ENCODE measurements around the gene COX7A2L. TPM values are rescaled to one million over a fixed set of nuclear protein-coding genes. Genes with fewer than 3 reads are reported as not detected.
"Not testable (repeated sequence)": the region's sequence is repeated elsewhere in the genome, so short reads cannot be mapped to it uniquely, and the experiment has no call there.

COX7A2L gene, protein sequence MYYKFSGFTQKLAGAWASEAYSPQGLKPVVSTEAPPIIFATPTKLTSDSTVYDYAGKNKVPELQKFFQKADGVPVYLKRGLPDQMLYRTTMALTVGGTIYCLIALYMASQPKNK
- total RNA-seq (2014; rRNA removed; shearing (Covaris generic)) = 412 and 442 TPM in 2 replicates
- polyA plus RNA-seq (2015; cell fraction: cytosol; rRNA removed) = 250 and 325 TPM in 2 replicates
- 49.2 and 54.4 TPM in 2 replicates for polyA plus RNA-seq (2015; cell fraction: nucleus; rRNA removed)

DNA sequence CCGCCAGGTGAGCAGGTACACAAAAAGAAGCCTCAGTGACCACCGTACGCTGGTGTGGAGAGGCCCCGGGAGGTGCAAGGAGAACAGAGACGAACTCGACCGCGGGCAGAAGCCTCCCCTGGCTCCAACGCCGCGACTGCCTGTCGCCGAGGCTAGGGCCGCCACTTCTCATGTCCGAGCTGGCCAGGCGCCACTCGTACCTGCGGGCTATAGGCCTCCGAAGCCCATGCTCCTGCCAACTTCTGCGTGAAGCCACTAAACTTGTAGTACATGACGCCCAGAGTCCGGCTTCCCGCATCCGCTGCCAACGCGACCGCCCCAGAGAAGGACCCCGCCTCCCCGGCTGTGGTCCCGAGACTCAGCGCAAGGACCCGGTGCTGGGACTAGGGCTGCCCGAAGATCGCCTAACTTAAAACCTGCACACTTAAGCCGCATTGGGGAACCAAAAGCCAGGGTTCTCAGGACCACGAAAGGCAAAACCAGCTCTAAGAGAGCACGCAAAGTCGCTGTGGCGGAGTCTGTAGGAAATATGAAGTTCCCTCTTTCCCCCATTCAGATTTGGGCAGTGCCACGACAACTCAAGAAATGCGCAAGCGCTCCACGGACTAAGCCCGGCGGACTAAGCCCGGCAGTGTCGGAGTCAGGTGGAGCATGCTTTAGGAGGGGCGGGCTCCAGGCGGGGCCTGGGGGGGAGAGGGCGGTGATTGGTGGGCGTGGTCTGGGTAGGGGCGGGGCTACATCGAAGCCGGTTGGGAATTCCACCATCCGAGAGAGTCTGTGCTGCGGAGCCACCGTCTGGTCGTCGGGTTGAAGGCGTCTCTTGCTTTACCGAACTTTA is at the start of gene COX7A2L:
Gene COX7A2L, minus strand, starts transcription at position 328 of the 838 bp plus-strand sequence. Its CDS starts 56 bp downstream, at position 272.
- in situ Hi-C loops (cut with HindIII; ENCODE audit: low pct_unique_long_range_greater_than_20kb, low sequenced_read_pairs) = no loop called here
- peak; percentile 98 for DNase-seq (ENCODE audit: low read depth, low spot score)

DNA sequence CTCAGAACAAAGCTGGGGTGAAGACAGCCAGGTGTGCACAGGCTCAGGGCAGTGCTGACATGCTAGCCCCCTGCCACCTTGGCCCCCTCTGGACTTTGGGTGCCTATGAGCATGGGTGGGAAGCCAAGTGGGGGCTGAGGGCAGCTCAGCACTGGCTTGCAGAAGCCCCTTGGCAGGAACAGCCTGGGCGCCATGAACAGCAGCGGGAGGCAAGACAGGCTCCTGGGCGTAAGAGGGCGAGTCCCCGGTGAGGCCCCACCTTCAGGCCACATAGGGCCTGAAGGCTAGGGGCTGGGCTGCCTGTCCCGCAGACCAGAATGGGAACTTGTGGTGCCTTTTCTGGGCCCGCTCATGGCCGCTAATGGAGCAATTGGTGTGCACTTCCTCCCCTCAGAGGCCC is 47.0 kb upstream of the COX7A2L start:
- DNase-seq (ENCODE audit: low read depth, low spot score) = no peak
- in situ Hi-C loops (cut with HindIII; ENCODE audit: low pct_unique_long_range_greater_than_20kb, low sequenced_read_pairs) = no loop called here

DNA sequence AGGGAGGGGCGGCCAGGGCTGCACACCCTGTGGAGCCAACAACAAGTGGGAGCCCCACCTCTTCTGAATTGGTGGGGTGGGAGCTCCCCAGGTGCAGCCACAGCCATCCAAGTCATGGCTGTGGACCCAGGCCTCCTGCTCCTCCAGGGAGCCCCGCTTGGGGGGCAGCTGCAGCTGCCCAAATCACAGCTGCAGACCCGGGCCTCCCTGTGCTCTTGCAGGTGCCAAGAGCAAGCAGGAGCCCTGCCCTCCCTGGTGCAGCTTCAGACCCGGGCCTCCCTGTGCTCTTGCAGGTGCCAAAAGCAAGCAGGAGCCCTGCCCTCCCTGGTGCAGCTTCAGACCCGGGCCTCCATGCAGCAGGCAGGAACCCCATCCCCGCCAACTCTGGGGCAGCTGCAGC is 46.5 kb upstream of the COX7A2L start:
- in situ Hi-C loops (cut with HindIII; ENCODE audit: low pct_unique_long_range_greater_than_20kb, low sequenced_read_pairs) = no loop called here

DNA sequence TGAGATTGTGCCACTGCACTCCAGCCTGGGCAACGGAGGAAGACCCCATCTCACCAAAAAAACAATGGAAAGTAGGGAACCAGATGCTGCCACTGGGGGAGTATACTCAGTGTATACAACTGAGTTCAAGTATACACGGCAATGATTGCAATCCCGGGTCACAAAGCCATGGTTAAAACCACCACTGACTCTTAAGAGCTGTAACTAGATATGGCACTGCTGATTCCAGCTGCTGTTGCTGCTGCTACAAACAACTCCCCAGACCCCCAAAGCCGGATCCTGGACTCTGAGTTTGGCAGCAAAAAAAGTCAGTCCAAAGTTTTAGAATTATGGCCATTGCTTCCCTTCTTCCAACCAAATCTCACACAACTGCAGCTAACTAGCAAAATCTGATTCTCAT is 43.7 kb upstream of the COX7A2L start:
- in situ Hi-C loops (cut with HindIII; ENCODE audit: low pct_unique_long_range_greater_than_20kb, low sequenced_read_pairs) = no loop called here
- DNase-seq (ENCODE audit: low read depth, low spot score) = no peak

More for the DNA sequence above, 46.5 kb upstream of the COX7A2L start:
- DNase-seq (ENCODE audit: low read depth, low spot score) = no peak

DNA sequence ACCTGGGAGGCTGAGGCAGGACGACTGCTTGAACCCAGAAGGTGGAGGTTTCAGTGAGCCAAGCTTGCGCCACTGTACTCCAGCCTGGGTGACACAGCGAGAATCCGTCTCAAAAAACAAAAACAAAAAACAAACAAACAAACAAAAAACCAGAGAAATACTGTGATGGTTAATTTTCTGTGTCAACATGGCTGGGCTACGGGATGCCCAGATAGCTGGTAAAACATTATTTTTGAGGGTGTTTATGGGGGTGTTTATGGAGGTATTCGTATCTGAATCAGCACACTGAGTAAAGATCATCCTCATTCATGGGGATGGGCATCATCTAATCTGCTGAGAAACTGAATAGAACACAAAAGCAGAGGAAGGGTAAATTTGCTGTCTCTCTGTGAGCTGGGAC is 40.8 kb upstream of the COX7A2L start:
- in situ Hi-C loops (cut with HindIII; ENCODE audit: low pct_unique_long_range_greater_than_20kb, low sequenced_read_pairs) = no loop called here
- DNase-seq (ENCODE audit: low read depth, low spot score) = no peak

DNA sequence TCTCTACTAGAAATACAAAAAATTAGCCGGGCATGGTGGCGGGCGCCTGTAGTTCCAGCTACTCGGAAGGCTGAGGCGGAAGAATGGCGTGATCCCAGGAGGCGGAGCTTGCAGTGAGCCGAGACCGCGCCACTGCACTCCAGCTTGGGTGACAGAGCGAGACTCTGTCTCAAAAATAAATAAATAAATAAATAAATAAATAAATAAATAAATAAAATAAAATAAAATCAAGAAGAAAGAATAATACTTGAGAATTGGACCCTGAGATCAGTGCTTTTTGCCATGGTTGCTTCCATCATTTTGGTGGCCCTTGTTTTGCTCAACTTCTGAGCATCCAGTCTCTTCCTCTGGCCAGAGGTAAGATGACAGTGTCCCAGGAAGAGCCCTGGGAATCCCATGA is 37.0 kb upstream of the COX7A2L start:
- in situ Hi-C loops (cut with HindIII; ENCODE audit: low pct_unique_long_range_greater_than_20kb, low sequenced_read_pairs) = not testable (repeated sequence)

DNA sequence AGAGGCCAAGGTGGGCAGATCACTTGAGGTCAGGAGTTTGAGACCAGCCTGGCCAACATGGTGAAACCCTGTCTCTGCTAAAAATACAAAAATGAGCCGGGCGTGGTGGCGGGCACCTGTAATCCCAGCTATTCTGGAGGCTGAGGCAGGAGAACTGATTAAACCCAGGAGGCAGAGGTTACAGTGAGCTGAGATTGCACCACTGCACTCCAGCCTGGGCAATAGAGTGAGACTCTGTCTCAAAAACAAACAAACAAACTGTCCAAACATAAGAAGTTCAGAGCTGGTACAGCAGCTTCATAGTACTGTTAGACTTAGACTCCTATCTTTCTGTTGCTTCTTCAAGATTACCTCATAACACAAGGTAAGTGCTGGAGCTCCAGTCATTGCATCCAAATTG is 32.3 kb upstream of the COX7A2L start:
- in situ Hi-C loops (cut with HindIII; ENCODE audit: low pct_unique_long_range_greater_than_20kb, low sequenced_read_pairs); DNase-seq (ENCODE audit: low read depth, low spot score): not testable (repeated sequence)

More for the DNA sequence above, 37.0 kb upstream of the COX7A2L start:
- DNase-seq (ENCODE audit: low read depth, low spot score) = not testable (repeated sequence)

DNA sequence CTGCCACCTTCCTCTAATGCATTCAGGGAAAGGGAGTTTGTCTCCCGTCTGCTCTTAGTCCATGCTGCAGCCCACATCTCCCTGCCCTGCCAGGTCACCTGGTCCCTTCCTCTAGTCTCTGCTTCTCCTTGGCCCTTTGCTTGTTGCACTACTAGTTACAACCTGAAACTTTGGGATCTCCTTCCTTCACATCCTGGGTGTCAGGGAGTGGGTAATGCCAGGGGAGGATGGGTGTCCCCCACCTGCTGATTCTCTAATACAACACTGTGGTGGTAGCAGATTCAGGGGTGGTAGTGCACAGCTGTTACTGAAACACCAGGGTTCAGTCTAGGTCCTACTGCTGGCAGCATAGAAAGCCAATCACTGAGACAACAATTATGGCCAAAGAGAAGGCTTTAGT is 31.2 kb upstream of the COX7A2L start:
- in situ Hi-C loops (cut with HindIII; ENCODE audit: low pct_unique_long_range_greater_than_20kb, low sequenced_read_pairs) = no loop called here
- no peak for DNase-seq (ENCODE audit: low read depth, low spot score)

DNA sequence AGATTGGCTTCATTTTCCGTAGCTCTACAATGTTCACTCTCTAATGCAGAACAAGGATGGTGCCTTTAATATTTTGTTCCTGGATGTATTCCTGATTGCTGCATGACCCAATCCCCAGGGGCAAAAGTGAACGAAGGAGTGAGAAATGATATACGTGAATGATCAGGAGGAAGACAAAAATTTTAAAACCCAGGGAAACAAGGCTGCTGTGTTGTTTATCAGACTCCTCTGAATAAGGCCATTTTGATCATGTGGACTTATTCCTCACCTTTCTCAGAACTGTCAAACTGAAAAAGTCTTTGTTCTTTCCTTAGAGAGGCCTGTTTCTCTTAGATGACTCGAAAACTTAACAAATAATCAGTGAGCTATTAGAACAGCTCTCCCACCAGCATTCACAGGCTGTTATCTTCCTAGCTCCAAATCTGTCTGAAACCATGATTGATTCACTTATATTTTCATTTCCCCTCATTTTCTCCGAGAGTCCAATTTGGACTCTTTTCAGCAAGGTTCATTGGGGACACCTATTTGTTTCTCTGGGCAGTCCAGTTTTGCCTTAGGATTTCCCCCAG is 29.5 kb upstream of the COX7A2L start:
- in situ Hi-C loops (cut with HindIII; ENCODE audit: low pct_unique_long_range_greater_than_20kb, low sequenced_read_pairs) = no loop called here

DNA sequence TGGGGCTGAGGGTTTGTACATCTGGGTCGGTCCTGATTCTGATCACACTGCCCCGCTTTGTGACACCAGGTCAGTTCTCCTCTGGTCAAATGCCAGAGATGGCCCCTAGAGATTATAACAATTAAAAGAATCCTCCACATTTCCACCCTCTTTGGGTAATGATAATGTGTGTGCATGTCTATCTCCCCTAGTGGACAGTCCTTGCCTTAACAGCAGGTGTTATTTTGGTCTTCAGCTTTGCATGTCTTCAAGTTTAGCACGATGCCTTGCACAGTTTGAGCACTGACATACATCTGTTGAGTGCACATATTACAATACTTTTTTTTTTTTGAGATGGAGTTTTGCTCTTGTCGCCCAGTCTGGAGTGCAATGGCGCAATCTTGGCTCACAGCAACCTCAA is 25.7 kb upstream of the COX7A2L start:
- DNase-seq (ENCODE audit: low read depth, low spot score) = peak; percentile 59
- in situ Hi-C loops (cut with HindIII; ENCODE audit: low pct_unique_long_range_greater_than_20kb, low sequenced_read_pairs) = no loop called here

More for the DNA sequence above, 29.5 kb upstream of the COX7A2L start:
- DNase-seq (ENCODE audit: low read depth, low spot score) = peak; percentile 97

DNA sequence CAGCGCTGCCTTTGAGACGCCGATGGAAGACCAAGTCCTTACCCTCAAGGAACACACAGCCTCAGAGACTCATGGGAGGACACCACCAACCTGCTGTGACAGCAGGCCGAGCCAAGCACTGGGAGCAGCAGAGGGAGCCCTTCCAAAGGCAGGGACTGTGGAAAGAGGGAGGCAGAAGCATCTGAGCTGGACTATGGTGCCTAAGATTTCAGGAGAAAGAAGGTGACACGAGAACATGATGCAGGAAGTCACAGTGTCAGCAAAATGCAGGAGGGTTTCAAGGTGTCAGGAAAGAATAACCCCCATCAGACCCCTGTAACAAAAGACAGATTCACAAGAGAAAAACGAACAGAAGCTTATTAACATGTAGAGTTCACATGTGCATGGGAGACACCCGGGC is 24.2 kb upstream of the COX7A2L start:
- in situ Hi-C loops (cut with HindIII; ENCODE audit: low pct_unique_long_range_greater_than_20kb, low sequenced_read_pairs) = no loop called here
- peak; percentile 75 for DNase-seq (ENCODE audit: low read depth, low spot score)

DNA sequence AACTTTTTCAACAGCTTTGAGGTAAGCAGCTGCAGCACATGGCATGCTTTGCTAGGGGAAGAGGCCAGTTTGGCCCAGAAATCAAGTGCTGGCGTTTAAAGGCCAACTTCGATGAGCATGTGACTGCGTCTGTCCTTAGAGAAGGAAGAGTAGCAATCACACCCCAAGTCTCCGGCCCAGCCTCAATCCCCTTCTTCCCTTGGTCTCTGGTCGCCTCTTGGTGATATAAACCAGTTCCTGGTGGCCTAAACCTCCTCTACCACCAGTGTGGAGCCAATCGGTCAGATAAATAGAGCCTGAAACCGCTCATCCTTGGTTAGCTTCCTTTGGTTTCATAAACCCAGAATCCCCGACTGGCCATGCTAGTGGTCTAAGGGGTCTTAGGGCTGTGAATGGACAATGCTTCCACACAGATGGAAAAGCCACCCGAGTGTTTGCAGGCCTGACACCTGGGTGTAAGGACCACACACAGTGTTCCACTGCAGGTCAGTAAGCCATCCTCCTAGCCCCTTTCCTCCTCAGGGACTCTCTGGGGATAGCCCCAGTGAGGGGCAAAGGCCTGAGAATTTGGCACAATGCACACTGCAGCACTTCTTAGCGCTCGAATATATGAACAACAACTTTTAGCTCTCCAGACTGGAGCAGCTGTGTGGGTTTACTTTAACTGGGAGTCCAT is 23.0 kb upstream of the COX7A2L start:
- in situ Hi-C loops (cut with HindIII; ENCODE audit: low pct_unique_long_range_greater_than_20kb, low sequenced_read_pairs) = no loop called here
- no peak for DNase-seq (ENCODE audit: low read depth, low spot score)

DNA sequence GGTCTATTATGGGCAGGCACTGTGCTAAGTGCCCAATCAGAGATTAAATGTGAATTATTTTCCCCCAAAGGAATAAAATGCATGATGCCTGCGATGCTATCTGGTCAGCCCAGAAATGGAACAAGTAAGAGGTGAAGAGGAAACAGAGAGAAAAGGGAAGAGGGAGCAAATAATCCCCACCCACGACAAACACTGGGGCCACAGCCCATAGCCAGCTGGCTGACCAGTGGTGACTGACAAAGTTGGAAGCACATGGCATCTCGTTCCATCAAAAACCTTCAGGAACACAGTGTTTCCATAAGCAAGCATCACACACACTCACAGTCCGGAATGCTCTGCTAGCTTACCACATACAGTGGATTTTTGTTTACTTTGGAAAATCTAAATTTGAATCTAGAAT is 21.1 kb upstream of the COX7A2L start:
- DNase-seq (ENCODE audit: low read depth, low spot score) = no peak
- in situ Hi-C loops (cut with HindIII; ENCODE audit: low pct_unique_long_range_greater_than_20kb, low sequenced_read_pairs) = no loop called here

DNA sequence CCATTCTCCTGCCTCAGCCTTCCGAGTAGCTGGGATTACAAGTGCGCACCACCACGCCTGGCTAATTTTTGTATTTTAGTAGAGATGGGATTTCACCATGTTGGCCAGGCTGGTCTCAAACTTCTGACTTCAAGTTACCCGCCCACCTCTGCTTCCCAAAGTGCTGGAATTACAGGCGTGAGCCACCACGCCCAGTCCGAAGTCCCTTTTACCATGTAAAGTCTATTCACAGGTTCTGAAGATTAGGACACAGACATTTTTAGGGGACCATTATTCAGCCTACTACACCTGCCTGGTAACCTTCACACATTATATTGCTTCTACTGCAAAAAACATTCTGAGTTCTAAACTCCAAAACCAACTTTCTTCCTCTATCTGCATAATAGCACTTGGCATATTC is 19.0 kb upstream of the COX7A2L start:
- in situ Hi-C loops (cut with HindIII; ENCODE audit: low pct_unique_long_range_greater_than_20kb, low sequenced_read_pairs); DNase-seq (ENCODE audit: low read depth, low spot score): not testable (repeated sequence)

DNA sequence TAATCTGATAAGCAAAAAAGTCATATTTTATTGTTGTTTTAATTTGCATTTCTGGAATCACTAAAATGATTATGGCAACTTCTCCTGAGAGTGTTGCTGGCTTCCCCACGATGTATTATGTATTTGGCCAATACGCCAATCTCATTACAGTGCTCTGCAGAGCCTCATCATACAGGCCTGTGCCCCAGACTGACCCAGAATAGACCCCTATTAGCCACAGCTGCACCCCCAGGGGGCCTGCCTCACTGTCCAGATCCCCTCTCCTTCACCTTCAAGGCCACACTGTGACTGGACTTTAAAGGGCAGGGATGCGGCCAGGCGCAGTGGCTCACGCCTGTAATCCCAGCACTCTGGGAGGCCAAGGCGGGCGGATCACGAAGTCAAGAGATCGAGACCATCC is 17.4 kb upstream of the COX7A2L start:
- in situ Hi-C loops (cut with HindIII; ENCODE audit: low pct_unique_long_range_greater_than_20kb, low sequenced_read_pairs) = no loop called here
- DNase-seq (ENCODE audit: low read depth, low spot score) = no peak

DNA sequence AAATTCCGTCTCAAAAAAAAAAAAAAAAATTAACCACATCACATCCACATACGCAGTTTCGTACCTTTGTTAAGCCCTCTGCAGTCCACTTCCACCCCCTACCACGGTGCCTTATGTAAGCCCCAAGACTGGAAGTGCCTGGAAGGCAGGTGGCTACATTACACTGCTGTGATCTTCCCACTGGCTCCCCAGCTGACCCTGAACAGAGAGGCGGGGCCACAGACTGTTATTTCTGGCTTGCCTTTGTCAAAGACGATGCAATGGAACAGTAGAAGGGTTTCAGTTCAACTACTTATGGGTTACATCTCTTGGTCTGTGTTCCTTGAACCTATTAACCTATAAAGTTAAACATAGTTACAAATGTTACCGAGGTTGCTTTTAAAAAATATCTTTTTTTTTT is 15.7 kb upstream of the COX7A2L start:
- no peak for DNase-seq (ENCODE audit: low read depth, low spot score)
- in situ Hi-C loops (cut with HindIII; ENCODE audit: low pct_unique_long_range_greater_than_20kb, low sequenced_read_pairs) = no loop called here

DNA sequence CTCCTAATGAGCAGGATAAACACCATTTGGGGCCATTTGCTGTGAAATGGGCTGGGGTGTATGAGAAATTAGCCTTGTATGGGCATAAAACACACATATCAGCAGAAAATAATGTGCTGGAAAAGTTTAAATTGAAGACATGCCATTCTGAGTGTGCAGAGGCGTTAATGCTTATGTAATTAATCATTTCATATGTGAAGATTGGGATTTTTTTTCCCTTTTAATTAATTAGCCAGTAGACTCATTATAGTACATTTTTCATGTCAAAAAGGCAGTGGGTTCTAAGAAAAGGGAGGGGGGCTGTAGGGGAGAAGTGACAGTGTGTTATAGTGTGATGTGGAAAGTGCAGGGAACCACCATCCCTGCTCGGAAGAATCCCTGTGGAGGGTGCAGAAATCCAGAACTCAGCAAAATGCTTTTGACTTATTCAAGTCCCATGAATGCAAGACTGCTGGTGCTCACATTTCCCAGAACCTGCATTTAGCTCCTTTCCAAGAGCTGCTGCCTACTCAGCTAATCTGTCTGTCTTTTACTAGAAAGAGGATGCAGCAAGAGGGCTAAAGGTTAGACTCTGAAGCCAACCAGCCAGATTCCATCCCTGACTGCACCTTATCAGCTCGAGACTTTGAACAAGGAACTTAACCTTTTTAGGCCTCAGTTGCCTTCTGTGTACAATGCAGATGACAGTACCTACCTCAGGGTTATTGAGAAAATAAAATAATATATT is 11.6 kb upstream of the COX7A2L start:
- in situ Hi-C loops (cut with HindIII; ENCODE audit: low pct_unique_long_range_greater_than_20kb, low sequenced_read_pairs) = no loop called here
- DNase-seq (ENCODE audit: low read depth, low spot score) = no peak
